ENCODE measurements around the gene RSPH1.
A peak's percentile ranks its signal among the peaks of the same experiment; 100 is the strongest.

The RSPH1 gene

DNA sequence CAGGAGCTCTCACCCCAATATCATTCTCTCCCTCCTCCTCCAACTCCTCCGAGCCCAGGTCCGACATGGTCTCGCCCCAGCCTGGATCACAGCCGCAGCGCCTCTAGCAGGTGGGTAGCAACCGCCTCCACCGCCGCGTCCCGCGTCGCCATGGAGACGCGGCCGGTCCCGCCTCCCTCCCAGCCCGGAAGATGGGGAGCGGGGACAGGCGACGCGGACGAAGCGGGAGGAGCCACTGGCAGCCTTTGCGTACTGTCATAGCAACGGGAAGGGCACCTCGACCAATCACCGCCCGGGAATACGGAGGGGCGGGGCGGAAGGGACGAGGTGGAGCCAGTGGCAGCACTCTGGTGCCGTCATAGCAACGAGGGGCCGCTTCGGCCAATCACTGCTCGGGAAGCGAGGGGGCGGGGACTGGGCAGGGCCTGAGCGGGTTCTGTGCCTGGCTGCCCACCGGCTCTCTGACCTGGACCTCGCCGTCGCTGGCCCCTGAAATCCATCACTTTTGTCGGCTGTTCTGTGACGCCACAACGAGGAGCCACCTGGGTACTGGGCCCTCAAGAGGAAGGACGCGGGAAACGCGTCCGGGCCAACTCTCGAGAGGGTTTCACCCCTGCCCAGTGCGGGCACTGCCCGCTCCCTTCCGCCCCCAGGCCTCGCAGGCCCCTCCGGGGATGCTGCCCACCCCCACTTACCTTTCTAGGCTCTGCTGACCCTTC, at the start of gene RSPH1:
RSPH1 (minus strand) TSS at position 105 of the 719 bp plus-strand sequence; CDS start at position 67, 38 bp downstream.
- DNase-seq (ENCODE audit: low spot score), result peak; percentile 100

DNA sequence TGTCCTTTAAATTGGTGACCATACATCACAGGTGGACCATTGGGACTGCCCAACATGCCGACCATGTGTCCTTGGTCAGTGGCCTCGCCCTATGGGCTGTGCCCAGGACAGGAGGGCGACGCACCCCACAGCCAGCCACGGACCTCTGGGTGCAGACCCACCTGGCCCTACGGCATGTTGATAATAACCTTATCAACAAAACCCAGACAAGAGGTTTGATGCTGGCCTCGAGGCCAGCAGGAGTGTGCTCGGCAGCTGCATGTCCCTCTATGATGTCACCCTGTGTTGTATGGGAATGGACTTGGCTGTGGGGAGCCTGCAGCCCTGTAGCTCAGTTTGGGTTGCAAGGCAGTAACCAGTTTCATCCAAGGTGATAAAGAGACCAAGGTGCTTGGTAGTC, 49.7 kb upstream of the RSPH1 start:
- DNase-seq (ENCODE audit: low spot score), result no peak

DNA sequence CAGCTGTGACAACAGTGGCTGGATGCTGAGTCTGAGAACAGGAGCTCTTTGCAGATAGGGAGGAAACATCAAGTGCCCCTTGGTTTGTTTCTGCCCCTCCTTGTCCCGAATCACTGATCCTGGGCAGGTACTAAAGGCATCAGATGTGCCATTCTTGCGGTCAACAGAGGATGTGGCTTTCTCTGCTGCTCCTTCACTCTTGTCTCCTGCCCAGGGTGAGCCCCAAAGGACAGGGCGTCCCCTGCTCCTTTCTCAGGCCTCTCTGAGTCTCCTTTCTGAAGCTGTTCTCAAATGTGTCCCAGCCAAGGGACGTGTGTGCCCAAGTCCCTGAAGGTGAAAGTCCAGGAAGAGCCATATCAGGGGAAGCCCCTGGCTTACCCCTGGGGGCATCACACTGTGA, 49.3 kb upstream of the RSPH1 start:
- no peak for DNase-seq (ENCODE audit: low spot score)

DNA sequence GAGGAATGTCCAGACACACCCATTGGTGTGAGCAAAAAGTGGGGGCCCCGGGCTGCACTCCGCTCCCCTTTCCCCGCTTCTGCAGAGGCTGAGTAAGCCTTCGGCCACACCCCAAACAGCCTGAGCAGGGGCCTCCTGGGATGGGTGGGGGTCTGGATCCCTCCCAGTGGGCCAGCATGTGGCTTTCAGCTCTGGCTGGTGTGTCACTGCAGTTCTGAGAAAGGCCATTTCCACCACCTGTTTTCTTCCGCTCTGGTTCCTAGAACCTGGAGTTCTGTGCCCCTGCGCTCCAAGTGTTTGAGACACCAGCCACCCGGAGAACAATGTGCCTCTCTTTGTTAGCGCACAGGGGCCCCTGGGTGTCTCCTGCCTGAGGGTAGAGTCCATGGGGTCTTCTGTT, 48.5 kb upstream of the RSPH1 start:
- DNase-seq (ENCODE audit: low spot score), result no peak

DNA sequence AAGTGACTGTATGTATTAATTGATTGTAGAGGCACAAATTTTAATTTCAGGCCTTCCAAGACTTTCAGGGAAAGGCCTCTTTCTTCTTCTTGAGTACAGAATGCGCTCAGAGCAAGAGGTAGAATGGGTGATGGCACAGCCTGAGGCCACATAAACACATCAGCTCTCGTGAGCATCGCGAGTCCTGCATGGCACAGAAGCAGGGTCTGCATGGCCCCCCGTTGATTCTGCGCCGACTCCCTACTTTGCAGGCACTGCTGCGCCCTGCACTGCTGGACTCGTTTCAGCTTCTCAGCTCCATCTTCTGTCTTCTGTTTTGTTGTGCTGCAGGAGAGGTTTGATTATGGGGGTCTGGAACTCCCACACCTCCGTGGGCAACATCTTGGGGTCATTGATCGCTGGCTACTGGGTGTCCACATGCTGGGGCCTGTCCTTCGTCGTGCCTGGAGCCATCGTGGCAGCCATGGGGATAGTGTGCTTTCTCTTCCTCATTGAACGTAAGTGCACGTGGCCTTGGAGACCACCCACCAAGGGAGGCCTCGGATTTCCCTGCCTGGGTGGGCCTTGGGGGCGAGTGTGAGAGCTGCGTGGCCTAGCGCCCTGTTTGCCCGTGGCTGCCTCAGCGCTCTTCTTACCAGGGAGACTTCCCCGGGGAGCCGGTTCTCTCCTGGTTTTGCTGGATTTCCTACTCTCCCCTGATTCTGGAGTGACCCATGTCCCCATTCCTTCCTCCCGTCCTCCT, 47.3 kb upstream of the RSPH1 start:
- DNase-seq (ENCODE audit: low spot score), result no peak

DNA sequence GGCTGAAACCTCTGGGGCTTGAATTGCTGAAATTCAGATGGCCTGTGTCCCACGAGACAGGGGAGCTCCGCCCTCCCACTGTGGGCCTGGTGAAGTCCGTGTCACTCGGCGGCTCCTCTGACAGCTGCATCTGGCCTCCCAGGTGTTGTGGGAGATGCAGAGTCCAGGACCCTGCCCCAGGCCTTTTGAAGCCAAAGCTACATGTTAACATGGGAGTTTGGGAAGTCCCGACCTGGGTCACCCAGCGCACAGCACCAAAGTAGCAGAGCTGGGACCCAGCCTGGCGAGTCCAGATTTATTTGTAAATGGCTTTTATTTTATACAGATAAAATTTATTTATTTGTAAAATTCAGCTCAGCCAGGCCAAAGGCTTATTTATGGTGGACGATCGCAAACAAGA, 46.6 kb upstream of the RSPH1 start:
- no peak for DNase-seq (ENCODE audit: low spot score)

DNA sequence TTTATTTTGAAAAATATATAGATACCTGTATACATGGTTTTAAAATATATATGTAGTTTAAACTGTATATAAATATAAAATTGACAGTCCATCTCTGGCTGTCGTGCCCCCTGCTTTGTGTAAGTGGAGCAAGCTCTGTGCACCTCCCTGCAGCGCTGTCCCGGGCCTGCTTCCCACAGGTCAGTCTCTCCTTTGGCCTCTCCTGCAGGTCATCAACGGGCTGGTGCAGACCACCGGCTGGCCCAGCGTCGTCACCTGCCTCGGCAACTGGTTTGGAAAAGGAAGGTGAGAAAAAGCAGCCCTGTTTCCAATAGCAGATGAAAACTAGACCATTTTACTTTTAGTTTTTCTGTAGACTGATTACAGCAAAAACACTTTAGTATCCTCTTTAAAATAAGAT, 46.2 kb upstream of the RSPH1 start:
- no peak for DNase-seq (ENCODE audit: low spot score)

DNA sequence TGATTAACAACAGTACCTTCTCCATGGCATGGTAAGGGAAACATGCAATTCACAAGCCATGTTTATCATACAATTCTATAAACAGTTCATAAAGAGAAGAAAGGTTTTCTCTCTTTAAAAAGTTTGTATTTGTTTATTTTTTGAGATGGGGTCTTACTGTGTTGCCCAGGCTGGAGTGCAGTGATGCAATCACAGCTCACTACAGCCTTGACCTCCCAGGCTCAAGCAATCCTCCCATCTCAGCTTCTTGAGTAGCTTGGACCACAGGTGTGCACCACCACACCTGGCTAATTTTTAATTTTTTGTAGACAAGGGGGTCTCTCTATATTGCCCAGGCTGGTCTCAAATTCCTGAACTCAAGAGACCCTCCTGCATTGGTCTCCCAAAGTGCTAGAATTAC, 45.6 kb upstream of the RSPH1 start:
- no peak for DNase-seq (ENCODE audit: low spot score)

DNA sequence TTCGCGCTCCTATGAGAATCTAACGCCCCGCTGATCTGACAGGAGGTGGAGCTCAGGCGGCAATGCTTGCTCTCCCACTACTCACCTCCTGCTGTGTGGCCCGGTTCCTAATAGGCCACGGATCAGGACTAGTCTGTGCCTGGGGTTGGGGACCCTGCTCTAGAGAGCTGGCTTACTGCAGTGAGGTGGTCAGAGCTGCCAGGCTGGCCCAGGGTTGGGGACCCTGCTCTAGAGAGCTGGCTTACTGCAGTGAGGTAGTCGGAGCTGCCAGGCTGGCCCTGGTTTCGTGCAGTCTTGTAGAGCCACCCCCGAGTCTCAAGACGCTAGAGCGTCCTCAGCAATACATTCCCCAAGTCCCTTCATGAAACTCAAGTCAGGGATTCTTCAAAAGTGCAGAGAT, 45.1 kb upstream of the RSPH1 start:
- DNase-seq (ENCODE audit: low spot score), result no peak

DNA sequence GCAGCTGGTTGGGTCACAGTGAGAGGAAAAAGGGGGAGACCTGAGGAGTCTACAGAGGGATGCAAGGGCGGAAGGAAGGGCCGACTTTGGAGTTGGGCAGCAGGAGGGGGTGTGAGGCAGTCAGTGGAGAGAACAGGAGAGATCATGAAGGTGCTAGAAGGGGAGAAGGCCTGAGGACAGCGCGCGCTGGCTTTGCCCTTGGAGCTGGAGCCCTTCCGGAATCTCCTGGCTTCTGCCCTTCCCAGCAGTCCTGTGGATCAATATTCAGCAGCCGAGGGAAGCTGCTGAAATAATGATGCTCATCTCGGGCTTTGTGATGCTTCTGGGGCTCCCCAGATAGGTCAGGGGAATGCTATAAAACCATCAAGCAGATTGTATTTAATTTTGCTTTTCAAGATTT, 44.4 kb upstream of the RSPH1 start:
- no peak for DNase-seq (ENCODE audit: low spot score)

DNA sequence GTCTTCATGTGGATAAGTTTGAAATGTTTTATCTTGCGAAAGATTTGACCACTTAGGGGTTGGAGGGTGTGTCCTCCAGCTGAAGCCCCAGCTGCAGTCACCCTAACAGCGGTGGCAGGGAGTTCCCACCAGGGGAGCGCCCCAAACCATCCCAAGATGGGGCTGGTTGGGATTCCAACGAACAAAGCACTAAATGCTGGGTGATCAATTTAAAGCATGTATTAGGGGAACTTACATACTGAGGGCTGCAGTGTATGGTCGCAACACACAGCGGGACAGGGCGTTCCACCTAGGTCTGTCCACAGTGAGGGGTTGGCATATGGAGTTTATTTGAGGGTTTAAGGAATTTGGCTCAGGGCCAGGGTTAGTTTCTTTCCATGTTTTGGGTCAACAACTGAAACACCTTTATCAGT, 43.9 kb upstream of the RSPH1 start:
- no peak for DNase-seq (ENCODE audit: low spot score)

DNA sequence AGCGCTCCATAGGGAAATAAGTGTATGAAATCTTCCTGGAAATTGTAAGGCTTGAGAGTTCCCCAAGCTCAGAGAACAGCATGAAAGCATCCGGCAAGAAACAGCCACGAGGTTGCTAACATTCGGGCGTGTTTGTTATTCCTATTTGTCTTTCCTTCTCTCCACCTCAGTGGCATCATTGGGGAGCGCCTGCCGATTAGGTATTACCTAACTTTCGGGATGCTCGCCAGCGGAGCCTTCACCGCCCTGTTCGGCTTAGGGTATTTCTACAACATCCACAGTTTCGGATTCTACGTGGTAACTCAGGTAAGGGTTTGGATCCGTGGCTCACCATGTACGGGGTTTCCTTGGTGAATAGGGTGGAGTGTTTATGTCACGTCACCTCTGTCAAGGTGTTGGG, 43.3 kb upstream of the RSPH1 start:
- DNase-seq (ENCODE audit: low spot score), result no peak

DNA sequence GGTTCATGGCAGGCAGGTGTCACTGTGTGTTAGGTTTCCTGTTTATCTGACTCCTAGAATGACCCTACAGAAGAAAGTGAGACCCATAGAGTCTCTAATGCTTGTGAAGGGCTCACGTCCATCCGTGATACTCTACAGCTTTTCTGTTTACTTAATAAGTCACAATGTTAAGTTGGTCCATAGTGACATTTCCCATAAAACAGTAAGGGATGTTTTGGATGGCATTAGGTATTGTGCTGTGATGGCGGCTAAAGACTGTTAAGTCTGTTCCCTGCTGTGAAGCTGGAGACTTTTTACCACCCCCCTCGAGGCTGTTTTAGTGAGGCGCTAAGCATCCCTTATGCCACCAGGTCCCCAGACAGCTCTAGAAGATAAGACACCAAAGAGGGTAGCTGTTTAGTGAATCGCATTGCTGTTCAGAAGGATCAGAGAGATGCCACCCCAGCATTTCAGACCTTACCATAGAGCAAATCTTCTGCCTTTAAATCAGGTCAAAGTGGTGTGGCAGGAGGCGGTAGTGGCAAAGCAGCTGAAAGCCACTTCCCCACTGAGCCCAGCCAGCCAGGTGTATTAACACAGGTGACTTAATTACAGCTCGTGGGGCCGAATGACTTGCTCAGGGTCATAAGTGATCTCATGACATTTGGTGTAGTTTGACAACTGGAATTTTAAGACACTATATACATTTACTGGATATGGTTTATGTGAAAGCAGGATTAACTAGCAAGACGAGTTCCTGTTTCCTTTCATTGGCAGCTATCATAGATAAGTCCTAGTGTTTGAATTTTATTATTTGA, 42.7 kb upstream of the RSPH1 start:
- DNase-seq (ENCODE audit: low spot score), result no peak

DNA sequence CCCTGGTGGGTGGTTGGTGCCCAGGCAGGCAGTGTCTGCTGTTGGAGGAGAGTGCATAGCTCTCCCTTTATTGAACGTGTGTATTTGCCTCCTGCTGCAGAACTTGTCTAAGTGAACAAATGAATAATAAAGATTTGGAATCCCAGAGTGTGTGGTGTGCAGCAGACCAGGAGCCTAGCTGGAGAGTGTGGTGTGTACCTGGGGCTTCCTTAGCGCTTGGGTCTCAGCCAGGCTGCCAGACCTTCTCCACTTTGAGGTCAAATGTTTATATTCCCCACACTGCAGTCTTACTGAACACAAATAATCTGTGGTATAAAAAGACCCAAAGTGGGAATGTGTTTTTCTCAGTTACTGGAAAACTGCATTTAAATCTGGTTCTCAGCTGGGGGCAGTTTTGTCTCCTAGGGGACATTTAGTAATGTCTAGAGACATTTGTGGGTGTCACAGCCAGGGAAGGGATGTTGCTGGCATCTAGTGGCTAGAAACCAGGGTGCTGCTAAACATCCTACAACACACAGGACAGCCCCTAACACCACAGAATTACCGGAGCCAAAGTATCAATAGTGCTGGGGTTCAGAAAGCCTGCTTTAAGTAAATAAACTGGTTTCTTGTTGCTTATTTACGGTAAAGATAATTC, 41.2 kb upstream of the RSPH1 start:
- peak; percentile 13 for DNase-seq (ENCODE audit: low spot score)

DNA sequence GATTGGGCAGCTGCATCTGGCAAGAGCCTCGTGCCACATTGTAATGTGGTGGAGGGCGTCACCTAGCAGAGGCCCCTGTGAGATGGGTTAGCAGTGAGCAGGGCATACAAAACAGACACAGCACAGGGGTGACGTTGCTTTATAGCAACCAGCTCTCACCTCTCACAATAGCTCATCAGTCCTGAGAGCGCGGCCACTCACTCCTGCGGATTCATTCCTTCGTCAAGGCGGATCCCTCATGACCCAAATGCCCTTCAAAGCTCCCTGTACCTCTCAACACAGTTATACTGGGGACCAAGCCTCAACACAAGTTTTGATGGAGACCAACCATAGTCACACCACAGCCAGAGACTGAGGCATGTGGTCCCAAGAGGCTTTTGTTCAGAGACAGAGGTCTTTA, 40.6 kb upstream of the RSPH1 start:
- DNase-seq (ENCODE audit: low spot score), result no peak

DNA sequence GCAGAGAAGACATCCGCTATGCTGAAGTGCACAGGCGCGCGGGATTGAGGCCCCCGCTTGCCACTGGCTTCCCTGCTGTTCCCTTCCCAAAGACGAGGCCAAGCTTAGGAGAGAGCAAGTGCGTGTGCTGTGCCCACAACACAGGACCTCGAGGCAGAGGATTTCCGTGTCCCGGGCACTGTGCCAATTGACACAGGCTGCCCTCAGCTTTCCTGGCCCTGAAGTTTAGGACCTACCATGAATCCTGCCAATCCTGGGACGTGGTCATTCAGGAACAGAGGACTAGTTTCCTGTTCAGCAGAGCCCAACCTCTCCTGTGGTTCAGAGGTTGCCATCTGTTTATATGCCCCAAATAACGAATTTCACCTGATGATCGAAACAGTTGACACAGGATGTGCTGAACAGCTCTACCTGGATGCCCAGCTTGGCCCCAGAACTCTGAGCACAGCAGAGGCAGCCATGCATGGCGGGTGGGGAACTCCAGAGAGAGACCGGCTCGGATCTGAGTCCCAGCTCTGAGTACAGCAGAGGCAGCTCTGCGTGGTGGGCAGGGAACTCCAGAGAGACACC, 39.7 kb upstream of the RSPH1 start:
- DNase-seq (ENCODE audit: low spot score), result no peak

DNA sequence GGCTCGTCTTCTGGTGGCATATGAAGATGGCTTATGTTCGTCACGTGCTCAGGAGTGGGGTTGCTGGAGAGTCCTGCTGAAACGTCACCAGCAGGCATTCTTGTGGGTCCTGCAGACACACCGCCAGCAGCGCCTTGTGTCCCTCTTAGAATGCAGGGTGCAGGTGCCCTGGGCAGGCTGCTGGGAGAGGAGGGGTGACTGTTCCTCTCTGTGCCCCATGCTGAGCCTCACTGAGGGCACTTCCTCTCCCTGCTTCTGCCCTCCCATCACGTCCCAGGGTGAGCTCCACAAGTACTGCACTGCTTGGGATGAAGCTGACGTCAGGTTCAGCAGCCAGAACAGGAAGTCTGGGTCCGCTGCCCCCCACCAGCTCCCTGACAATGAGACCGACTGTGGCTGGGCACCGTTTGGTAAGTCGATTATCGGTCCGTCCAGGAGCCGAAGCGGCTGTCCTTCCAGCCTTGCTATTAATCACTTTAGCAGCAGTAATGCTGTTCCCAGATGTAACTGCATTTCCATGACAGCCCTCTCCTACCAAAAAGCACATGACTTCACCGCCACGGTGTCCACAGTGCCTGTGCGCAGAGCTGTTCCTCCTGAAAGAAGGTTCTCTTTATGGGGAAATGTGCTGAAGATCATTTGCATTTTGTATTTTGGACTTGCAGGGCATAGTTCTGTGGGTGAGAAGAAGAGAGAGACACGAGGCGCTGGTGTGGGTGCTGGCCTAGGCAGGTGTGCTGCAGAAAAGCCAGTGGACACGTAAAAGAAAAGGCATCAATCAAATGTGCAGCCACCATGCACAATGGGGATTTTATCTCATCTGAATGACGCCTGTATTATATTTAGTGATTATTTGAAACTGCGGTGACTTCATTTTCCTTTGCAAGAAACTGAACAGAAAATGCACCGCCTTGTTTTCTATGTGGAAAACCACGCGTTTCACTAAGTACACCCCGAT, 38.7 kb upstream of the RSPH1 start:
- no peak for DNase-seq (ENCODE audit: low spot score)

DNA sequence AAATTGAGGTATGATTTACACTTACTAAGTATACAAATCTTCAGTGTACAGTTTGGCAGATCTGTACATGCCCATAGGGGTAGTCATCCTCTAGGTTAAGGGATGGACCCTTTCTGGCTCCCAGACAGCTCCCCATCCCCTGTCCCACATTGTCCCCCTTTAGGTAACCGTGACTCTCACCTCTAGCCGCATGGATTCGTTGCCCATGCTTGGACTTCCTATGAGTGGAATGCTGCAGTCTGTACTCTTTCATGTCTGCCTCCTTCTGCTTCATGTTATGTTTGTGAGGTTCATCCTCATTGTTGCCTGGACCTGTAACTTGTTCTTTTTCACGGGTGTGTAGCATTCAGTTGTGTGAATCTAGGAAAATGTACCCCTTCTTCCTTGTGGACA, 37.9 kb upstream of the RSPH1 start:
- no peak for DNase-seq (ENCODE audit: low spot score)

DNA sequence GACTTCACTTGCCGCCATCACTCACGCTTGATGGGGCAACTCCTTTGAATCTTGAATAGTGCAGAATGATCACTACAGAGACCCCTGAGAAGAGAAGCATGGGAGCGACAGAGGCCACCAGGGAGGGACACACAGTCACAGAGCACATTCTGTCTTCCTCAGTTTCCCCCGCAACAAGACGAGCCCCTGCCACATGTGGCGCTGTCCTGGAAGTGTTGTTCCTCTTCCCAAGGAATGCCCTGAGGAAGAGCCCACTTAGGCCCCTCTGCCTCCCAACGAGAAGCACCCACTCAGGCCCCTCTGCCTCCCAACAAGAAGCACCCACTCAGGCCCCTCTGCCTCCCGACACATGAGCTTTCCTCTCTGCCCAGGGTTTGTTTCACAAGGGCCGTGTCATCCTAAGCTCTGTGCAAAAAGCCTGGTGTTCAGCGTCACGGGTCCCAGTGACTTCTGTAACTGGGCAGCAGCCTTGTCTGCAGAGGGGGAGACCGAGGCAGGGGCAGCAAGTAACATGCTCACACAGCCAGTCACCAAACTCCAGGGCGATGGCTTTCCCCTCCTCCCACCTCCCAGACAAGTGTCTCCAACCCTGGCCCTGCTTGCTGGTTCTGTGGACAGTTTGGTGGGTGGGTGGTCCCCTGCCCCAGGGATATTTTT, 37.4 kb upstream of the RSPH1 start:
- DNase-seq (ENCODE audit: low spot score), result no peak

DNA sequence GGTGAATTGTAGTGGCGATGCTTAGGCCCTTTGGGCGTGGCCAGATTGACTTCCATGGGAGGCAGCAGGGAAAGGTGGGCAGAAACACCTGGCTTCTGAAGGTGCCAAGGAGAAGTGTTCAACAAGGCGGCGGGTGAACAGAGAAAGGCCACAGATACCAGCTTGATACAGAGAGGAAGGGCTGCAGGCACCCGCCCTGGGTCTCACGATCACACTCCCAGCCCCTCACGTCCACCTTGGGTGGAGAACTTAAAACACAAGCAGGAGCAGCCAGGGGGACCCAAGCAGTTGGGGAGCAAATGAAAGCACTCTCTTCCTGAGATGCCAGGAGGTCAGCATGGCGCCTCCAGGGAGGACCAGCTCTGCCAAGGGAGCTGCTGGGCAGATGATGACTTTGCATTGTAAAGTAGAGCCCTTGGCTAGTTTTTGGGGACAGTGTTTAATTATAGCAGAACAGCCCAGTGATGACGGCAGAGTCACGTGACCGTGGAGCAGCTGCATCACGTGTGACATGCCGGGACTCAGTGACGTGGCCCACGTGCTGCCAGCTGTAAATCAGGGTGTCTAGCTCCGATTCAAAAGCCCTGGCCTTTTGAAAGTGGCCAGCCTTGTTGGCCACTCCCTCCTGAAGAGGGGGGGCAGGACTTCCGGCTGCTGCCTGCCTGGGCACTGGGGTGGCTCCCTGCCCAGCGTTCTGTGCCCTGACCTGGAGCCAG, 36.6 kb upstream of the RSPH1 start:
- DNase-seq (ENCODE audit: low spot score), result no peak

Data from CD4-positive, alpha-beta T cell treated with Interleukin-15 for 4 hours (primary cell).